AG04450 (cell line): Measurements from ENCODE around the gene GABRD. TPM values are rescaled to one million over a fixed set of nuclear protein-coding genes. Genes with fewer than 3 reads are reported as not detected.

Experiments
- CTCF ChIA-PET: fragments of 300-600, 350-600 bp; formaldehyde crosslinking; extraction: SDS; loops from one replicate; lab custom pipeline; 2022; ENCODE audit warnings: antibody characterized with exemption, inconsistent platforms; lab: Charles Lee
- POLR2A ChIA-PET: fragments of 350-600 bp; formaldehyde crosslinking; extraction: SDS; loops from one replicate; lab custom pipeline; 2021; ENCODE audit warnings: antibody characterized with exemption, inconsistent platforms; lab: Yijun Ruan, JAX
- DNase-seq: peaks from one replicate; pipeline ENCODE4 v3.0.0-alpha.2; 2011; ENCODE audit warnings: low read depth, low spot score
- H3K27ac ChIP-seq: one replicate; pipeline ENCODE4 v1.5.1; 2012; ENCODE audit warnings: low read depth, low read length, control low read depth
- H3K27me3 ChIP-seq: one replicate; pipeline ENCODE4 v1.6.0; 2012; ENCODE audit warnings: low read length; ENCODE audit not compliant: control insufficient read depth, insufficient read depth
- H3K4me3 ChIP-seq: 2 replicates; pipeline ENCODE4 v1.5.1; 2011; ENCODE audit warnings: mild to moderate bottlenecking, low read depth, low read length, control low read depth
- H3K9me3 ChIP-seq: 2 replicates; pipeline ENCODE4 v1.5.1; 2012; ENCODE audit warnings: low read length; ENCODE audit not compliant: control insufficient read depth, insufficient read depth
- polyA plus RNA-seq: library from polyadenylated mRNA; depleted of rRNA; stranded (reverse); fragments of >200 nt; gene quantifications from 2 replicates; pipeline ENCODE4 v1.2.3, GENCODE V29; 2011
- TF ChIP-seq, protein P1 (sequence below): IDR thresholded peaks from 2 replicates; pipeline ENCODE4 v1.5.1; 2011; ENCODE audit warnings: low read depth, low read length, control low read depth, inconsistent platforms

Gene GABRD
- polyA plus RNA-seq, 1 experiment = not detected

DNA sequence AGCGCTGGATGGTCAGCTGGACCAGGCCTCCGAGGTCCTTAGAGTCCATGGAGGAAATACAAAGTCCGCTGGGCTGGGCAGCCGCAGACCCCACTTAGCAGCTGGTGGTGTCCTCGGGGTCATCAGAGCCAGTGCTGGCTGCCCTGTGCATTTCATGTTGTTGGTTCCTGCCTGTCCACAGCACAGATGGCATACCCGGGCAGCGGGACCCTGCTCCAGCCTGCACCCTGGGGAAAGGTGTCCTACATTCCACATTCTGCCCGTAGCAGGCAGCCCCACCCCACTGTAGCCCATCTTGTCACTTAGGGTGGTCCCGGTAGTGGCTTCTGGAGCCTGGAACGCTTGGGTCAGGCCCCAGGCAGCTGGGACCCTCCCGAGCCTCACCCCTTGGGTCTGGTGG is 50.9 kb downstream of the GABRD start:
- ChIA-PET CTCF (no interaction called here), POLR2A (no interaction called here)
- H3K4me3 ChIP-seq = no peak overlapping the region
- no peak overlapping the region for H3K27ac ChIP-seq
- no peak for DNase-seq
- TF ChIP-seq, protein P1, sequence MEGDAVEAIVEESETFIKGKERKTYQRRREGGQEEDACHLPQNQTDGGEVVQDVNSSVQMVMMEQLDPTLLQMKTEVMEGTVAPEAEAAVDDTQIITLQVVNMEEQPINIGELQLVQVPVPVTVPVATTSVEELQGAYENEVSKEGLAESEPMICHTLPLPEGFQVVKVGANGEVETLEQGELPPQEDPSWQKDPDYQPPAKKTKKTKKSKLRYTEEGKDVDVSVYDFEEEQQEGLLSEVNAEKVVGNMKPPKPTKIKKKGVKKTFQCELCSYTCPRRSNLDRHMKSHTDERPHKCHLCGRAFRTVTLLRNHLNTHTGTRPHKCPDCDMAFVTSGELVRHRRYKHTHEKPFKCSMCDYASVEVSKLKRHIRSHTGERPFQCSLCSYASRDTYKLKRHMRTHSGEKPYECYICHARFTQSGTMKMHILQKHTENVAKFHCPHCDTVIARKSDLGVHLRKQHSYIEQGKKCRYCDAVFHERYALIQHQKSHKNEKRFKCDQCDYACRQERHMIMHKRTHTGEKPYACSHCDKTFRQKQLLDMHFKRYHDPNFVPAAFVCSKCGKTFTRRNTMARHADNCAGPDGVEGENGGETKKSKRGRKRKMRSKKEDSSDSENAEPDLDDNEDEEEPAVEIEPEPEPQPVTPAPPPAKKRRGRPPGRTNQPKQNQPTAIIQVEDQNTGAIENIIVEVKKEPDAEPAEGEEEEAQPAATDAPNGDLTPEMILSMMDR = no peak
- peaks cover 19% of the 10 kb centered on the region for H3K27me3 ChIP-seq
- H3K9me3 ChIP-seq = peaks cover 5% of the 10 kb centered on the region

DNA sequence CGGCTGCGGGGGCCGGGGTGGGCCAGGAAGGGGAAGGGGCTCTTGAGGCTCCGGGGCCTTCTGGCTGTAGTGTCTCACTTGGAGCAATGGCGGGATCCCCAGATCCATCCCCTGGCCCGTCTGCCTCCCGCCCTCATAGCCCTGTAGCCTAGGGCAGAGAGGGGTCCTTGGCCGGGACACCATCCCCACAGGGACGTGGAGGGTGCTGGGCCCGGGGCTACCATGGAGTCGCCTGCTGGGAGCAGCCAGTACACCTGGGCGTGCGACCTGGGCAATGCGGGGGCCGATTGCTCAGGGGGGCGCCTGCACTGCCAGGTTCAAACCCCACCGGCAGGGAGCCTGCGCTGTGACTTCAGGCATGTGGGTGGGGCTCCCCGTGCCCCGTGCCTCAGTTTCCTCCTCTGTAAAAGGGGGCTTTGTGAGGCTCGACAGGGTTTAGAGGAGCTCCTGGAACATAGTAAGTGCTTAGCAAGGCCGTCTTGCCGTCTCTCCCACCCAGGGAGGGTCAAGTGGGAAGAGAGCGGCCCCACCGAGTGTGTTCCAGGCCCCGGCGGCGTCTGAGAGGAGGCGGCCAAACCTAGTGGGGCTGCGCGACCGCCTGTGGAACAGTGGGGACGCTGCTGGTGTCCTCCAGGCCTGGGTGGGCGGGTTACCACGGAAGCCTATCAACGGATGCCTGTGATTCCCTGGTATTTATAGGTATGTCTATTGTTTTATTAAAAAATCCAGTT is 51.8 kb downstream of the GABRD start:
- H3K4me3 ChIP-seq = no peak overlapping the region
- no peak for DNase-seq
- H3K27me3 ChIP-seq = peaks cover 22% of the 10 kb centered on the region
- TF ChIP-seq, protein P1 = no peak
- H3K27ac ChIP-seq = no peak overlapping the region
- POLR2A ChIA-PET = no interaction called here
- peaks cover 4% of the 10 kb centered on the region for H3K9me3 ChIP-seq
- CTCF ChIA-PET = interaction anchor here (1.0 to 1.3 kb wide), 2 partner anchors 27 to 103 kb away, joined by 3 to 5 read pairs; no protein-coding TSS in a partner anchor

DNA sequence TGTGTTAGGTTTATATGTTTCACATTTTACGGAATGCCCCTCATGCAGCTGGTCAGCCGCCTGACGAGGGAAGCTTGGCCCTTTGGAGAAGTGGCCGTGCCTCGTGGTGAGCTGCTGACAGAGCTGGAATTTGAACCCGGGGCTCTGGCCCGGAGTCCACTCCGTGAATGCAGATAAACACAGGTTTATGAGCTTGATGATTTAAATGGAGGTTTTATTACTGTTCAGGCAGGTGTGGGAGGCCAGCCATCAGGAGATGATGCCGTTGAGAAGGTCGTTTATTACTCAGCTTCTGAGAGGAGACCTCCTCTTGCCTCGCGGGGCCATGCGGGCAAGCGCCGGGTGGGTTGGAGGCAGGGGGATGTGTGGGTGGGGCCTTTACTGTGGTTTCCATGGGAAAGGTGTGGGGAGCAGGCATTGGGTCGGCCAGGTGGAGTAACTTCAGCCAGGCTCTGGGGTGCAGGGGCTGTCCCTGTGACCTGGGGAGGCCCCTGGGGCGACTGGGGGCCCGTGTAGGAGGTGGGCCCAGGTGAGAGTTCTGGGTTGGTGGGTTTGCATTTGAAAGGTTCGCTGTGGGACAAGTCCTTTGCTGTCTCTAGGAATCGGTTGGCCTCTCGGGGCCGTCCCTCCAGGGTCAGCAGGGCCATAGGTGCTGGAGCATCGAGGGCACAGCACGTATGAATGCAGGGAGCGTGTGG is 53.1 kb downstream of the GABRD start:
- ChIA-PET CTCF (interaction anchor here (1.0 kb wide), 1 partner anchor 102 kb away, joined by 5 read pairs; no protein-coding TSS in a partner anchor), POLR2A (no interaction called here)
- Histone ChIP-seq H3K9me3 (peaks cover 13% of the 10 kb centered on the region), H3K4me3 (no peak overlapping the region), H3K27ac (no peak overlapping the region), H3K27me3 (peaks cover 21% of the 10 kb centered on the region)
- TF ChIP-seq, protein P1 = no peak
- no peak for DNase-seq

DNA sequence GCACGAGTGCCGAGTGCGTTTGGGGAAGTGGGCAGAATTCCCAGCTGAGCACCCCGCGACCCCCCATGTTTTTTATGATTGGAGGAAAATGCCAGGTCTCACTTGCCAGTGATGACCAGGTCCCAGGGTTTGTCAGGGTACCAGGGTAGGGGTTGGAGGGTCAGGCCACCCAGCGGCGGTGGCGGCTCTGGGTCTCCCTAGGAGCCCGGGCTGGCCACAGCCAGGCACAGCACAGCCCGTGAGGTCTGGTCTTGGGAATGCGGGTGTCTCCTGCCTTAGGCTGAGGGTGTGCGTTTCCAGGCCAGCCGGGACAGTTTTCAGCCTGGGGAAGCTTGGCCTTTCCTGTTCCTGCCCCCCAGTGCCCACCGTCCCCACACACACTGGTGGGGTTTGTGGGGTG is 53.7 kb downstream of the GABRD start:
- ChIA-PET CTCF (interaction anchor here (1.0 kb wide), 1 partner anchor 28 kb away, joined by 3 read pairs; no protein-coding TSS in a partner anchor), POLR2A (interaction anchor here (0.6 to 1.1 kb wide), 2 partner anchors 102 to 164 kb away, joined by 3 to 5 read pairs; no protein-coding TSS in a partner anchor)
- H3K27ac ChIP-seq = no peak overlapping the region
- peaks cover 16% of the 10 kb centered on the region for H3K9me3 ChIP-seq
- peaks cover 18% of the 10 kb centered on the region for H3K27me3 ChIP-seq
- no peak for DNase-seq
- no peak overlapping the region for H3K4me3 ChIP-seq
- TF ChIP-seq, protein P1 = no peak
